Myocyte (in vitro differentiated cells): ENCODE results near the gene EXOC1L. TPM values are rescaled to one million over a fixed set of nuclear protein-coding genes. Genes with fewer than 3 reads are reported as not detected.

Experiments used
- DNase-seq: peaks from one replicate; pipeline ENCODE4 v3.0.0-alpha.2; 2012; ENCODE audit warnings: low read depth
- total RNA-seq: library from RNA; depleted of rRNA; stranded (reverse); fragments of >200 nt; gene quantifications from 2 replicates; pipeline ENCODE4 v1.2.3, GENCODE V29; 2014

EXOC1L gene
- total RNA-seq, 1 donor from 2014 or later: not detected

DNA sequence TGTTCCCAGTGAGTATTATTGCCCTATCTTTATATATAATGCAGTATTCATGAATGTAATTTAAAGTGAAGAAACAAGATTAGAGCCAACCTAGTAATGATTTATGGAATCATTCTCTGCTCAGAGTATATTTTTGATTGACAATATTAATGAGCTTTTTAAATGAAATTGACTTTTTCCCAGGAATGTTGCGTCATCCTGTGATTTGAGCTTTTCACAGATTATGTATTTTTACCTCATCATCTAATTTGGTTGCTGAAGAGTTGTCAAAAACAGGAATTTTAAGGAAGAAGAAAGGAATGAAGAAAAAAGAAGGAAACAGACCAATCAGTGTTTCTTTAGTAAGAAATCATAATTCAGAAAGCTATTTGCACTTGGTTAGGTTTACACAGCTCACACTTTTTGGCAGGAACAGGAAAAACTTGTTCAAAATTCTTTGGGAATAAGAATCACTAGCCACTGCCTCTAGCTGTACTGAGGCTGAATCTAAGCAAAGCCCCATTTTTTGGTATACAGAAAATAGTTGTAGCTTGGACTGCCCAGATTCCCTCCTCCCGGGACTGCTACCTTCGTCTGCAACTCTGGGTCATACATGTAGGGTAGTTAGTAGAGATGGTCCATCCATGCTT lies 61.2 kb downstream of the EXOC1L start:
- no peak for DNase-seq

DNA sequence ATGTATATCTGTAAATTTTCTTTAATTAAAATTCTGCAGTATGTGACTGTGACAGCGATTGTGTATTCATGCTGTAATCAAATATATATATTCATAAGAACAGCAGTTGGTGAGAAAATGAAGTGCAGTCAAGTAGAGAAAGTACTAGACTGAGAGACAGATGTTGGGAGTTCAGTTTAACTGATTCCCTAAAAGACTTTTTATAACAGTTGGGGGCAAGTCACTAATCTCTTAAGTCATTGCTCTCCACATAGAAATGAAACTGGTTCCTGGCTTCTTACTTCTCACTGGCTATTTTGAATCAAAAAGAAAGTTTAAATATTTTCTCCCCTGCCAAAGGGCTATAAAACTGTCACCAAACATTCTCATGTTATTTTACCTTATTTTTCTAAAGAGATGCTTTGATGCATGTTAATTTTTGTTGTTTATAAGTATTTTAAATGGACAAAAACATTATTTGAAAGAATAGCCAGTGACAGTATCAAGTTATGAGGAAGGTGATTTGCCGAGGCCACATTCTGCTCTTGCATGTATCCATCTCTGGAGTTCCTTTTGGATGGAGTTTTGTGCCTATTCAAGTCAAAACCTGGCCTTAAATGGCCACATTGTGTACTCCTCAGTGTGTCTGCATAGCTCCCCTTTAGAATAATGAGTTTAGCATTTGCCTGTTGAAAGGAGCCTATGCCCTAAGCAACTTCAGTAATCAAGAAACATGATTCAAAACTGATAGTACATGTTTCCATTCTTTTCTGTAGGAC lies 64.7 kb downstream of the EXOC1L start:
- no peak for DNase-seq

DNA sequence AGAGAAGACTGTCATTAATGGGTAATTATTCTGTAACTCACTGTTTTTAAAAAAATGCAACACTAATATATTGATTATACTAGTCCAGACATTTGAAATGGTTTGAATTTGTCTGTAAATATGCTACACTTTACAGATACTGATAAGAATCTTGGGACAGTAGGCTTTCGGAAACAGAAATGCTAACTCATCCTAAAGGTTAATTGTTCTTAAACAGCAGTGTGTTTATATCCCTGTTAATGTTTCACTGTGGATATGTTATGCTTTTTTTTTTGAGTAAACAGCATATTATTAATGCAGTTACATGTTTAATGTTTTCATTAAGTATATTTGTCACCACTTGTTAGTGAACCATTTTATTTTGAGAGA lies 65.2 kb downstream of the EXOC1L start:
- no peak for DNase-seq

Other genes starting within 250 kb of the EXOC1L start
- gene PDCL2, start 227.5 kb upstream of the EXOC1L start, total RNA-seq: not detected in 2 replicates
- not detected in 2 replicates for gene NMU, start 183.5 kb upstream of the EXOC1L start, total RNA-seq
- 43.4 and 43.5 TPM in 2 replicates for gene EXOC1, start 33.9 kb downstream of the EXOC1L start, total RNA-seq
- 3.7 and 4.8 TPM in 2 replicates for gene CEP135, start 129.2 kb downstream of the EXOC1L start, total RNA-seq